PC-3 (cell line): Measurements from ENCODE around the gene LPCAT2. TPM values are rescaled to one million over a fixed set of nuclear protein-coding genes. Genes with fewer than 3 reads are reported as not detected.

Source experiments
- ATAC-seq: fragments of 200-7000 bp; cut with Tn5 transposase; 2 replicates; pipeline ENCODE4 v1.9.1; 2020; ENCODE audit warnings: mild to moderate bottlenecking, moderate library complexity
- BruUV-seq: library from RNA; stranded (reverse); fragments of 400-500 nt; replicated peaks from 2 replicates; lab custom pipeline; 2021; lab: Mats Ljungman, UMichigan
- CTCF ChIA-PET: fragments of 300-600 bp; sonication (Branson Sonifier 250); formaldehyde crosslinking; loops from one replicate; lab custom pipeline; 2022; ENCODE audit warnings: antibody characterized with exemption; lab: Charles Lee
- POLR2A ChIA-PET: fragments of 300-600 bp; sonication (Branson Sonifier 250); formaldehyde crosslinking; loops from one replicate; lab custom pipeline; 2022; ENCODE audit warnings: antibody characterized with exemption; ENCODE audit not compliant: unreplicated experiment; lab: Charles Lee
- DNase-seq: peaks from one replicate; pipeline ENCODE4 v3.0.0-alpha.2; 2015
- H2AFZ ChIP-seq: fragments of 300-600 bp; sonication (generic); 2 replicates; pipeline ENCODE4 v1.6.0; 2016; ENCODE audit warnings: antibody characterized with exemption, low read length
- H3F3A ChIP-seq: fragments of 300-600 bp; sonication (generic); one replicate; pipeline ENCODE4 v1.6.0; 2017; ENCODE audit warnings: antibody characterized with exemption, low read length, control low read depth, mild to moderate bottlenecking; ENCODE audit not compliant: unreplicated experiment
- H3K27ac ChIP-seq: fragments of 300-600 bp; sonication (generic); 2 replicates; pipeline ENCODE4 v1.5.1; 2016; ENCODE audit warnings: mild to moderate bottlenecking, low read length
- H3K27me3 ChIP-seq: fragments of 300-600 bp; sonication (generic); 2 replicates; pipeline ENCODE4 v1.6.1; 2016; ENCODE audit warnings: low read length, mixed read lengths
- H3K36me3 ChIP-seq: fragments of 300-600 bp; sonication (generic); 2 replicates; pipeline ENCODE4 v1.6.1; 2016; ENCODE audit warnings: low read depth, mixed run types, low read length, mixed read lengths
- H3K4me1 ChIP-seq: fragments of 300-600 bp; sonication (generic); 2 replicates; pipeline ENCODE4 v1.5.1; 2016; ENCODE audit warnings: low read length; ENCODE audit not compliant: insufficient read depth
- H3K4me2 ChIP-seq: fragments of 300-600 bp; sonication (generic); 2 replicates; pipeline ENCODE4 v1.6.0; 2016; ENCODE audit warnings: low read length
- H3K4me3 ChIP-seq: fragments of 300-600 bp; sonication (generic); 2 replicates; pipeline ENCODE4 v1.5.1; 2016; ENCODE audit warnings: mild to moderate bottlenecking, low read length, mixed read lengths
- H3K79me2 ChIP-seq: fragments of 300-600 bp; sonication (generic); 2 replicates; pipeline ENCODE4 v1.6.1; 2017; ENCODE audit warnings: low read length, mixed read lengths
- H3K9ac ChIP-seq: fragments of 300-600 bp; sonication (generic); 2 replicates; pipeline ENCODE4 v1.6.0; 2016; ENCODE audit warnings: mild to moderate bottlenecking, low read length
- H3K9me2 ChIP-seq: fragments of 300-600 bp; sonication (generic); replicated peaks from 2 replicates; pipeline ENCODE4 v1.6.1; 2016; ENCODE audit warnings: mixed run types, low read length, mixed read lengths
- H3K9me3 ChIP-seq: fragments of 300-600 bp; sonication (generic); 2 replicates; pipeline ENCODE4 v1.6.1; 2016; ENCODE audit warnings: low read length, mixed read lengths
- H4K20me1 ChIP-seq: fragments of 300-600 bp; sonication (generic); 2 replicates; pipeline ENCODE4 v1.6.1; 2016; ENCODE audit warnings: low read length, mixed read lengths
- EZH2 ChIP-seq: fragments of 300-600 bp; sonication (generic); IDR thresholded peaks from one replicate; pipeline ENCODE4 v1.6.1; 2017; ENCODE audit warnings: antibody characterized with exemption, mild to moderate bottlenecking, low read length; ENCODE audit not compliant: unreplicated experiment
- EZH2phosphoT487 ChIP-seq: fragments of 300-600 bp; sonication (generic); IDR thresholded peaks from 2 replicates; pipeline ENCODE4 v1.6.1; 2018; ENCODE audit warnings: mild to moderate bottlenecking, antibody characterized with exemption, low read length, borderline replicate concordance
- intact Hi-C: fragments of 100-400 bp; cut with micrococcal nuclease; formaldehyde crosslinking; loops from 2 replicates; pipeline ENCODE4 v1.9.0; 2023
- total RNA-seq: library from RNA; depleted of rRNA; stranded (reverse); fragments of >200 nt; gene quantifications from 2 replicates; pipeline ENCODE4 v1.2.3, GENCODE V29; 2014
- TF ChIP-seq, protein P1 (sequence below): fragments of 300-600 bp; sonication (generic); conservative IDR thresholded peaks from 2 replicates; pipeline ENCODE4 v1.5.1; 2017; ENCODE audit warnings: antibody characterized with exemption, low read depth, mild to moderate bottlenecking, low read length

LPCAT2 gene
- total RNA-seq, 1 experiment from 2014 or later, result 8.0 TPM

DNA sequence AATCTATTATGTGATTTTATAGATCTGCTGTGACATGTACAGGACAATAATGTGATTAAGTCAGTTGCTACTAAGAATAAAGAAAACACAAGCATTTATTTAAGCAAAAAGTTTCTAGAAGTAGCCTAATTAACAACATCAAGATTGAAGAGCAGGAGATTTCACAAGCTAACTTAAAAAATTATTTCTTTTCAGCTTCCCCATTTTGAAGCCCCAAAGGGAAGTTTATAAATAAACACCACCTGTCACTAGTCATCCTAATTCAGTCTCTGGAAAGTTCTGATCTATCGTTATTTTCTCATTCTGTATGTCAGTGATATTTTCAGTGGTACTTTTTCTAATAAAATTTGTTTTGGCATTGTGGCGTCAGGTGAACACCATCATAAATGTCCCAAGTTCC lies 65.9 kb downstream of the LPCAT2 start:
- TF ChIP-seq EZH2, result no peak
- no peak for TF ChIP-seq EZH2phosphoT487
- TF ChIP-seq, protein P1, sequence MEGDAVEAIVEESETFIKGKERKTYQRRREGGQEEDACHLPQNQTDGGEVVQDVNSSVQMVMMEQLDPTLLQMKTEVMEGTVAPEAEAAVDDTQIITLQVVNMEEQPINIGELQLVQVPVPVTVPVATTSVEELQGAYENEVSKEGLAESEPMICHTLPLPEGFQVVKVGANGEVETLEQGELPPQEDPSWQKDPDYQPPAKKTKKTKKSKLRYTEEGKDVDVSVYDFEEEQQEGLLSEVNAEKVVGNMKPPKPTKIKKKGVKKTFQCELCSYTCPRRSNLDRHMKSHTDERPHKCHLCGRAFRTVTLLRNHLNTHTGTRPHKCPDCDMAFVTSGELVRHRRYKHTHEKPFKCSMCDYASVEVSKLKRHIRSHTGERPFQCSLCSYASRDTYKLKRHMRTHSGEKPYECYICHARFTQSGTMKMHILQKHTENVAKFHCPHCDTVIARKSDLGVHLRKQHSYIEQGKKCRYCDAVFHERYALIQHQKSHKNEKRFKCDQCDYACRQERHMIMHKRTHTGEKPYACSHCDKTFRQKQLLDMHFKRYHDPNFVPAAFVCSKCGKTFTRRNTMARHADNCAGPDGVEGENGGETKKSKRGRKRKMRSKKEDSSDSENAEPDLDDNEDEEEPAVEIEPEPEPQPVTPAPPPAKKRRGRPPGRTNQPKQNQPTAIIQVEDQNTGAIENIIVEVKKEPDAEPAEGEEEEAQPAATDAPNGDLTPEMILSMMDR, result no peak
- ATAC-seq (no peak), DNase-seq (no peak)
- no peaks in the 10 kb centered on the region for H3K27me3 ChIP-seq
- no peaks in the 10 kb centered on the region for H3K4me1 ChIP-seq
- no peaks in the 10 kb centered on the region for H3K36me3 ChIP-seq
- CTCF ChIA-PET, result no interaction called here
- BruUV-seq, result no TSS peak
- H3K9ac ChIP-seq, result no peak overlapping the region
- intact Hi-C loops, result no loop called here
- no peak overlapping the region for H3K27ac ChIP-seq
- no peak overlapping the region for H3K4me3 ChIP-seq
- POLR2A ChIA-PET, result no interaction called here
- H3K4me2 ChIP-seq, result no peak overlapping the region
- no peaks in the 10 kb centered on the region for H3K9me3 ChIP-seq
- no peaks in the 10 kb centered on the region for H3F3A ChIP-seq
- no peaks in the 10 kb centered on the region for H4K20me1 ChIP-seq
- no peak overlapping the region for H2AFZ ChIP-seq
- no peaks in the 10 kb centered on the region for H3K9me2 ChIP-seq
- H3K79me2 ChIP-seq, result no peaks in the 10 kb centered on the region

- Histone ChIP-seq H3K9me2 (no peaks in the 10 kb centered on the region), H3K9me3 (no peaks in the 10 kb centered on the region), H3K36me3 (no peaks in the 10 kb centered on the region), H3K4me1 (no peaks in the 10 kb centered on the region), H3K4me2 (no peak overlapping the region), H3K27me3 (no peaks in the 10 kb centered on the region), H3K4me3 (no peak overlapping the region), H2AFZ (no peak overlapping the region), H4K20me1 (no peaks in the 10 kb centered on the region), H3K27ac (no peak overlapping the region), H3F3A (no peaks in the 10 kb centered on the region), H3K79me2 (no peaks in the 10 kb centered on the region), H3K9ac (no peak overlapping the region)
- no TSS peak for BruUV-seq
- CTCF ChIA-PET, result no interaction called here
- DNase-seq, result no peak
- intact Hi-C loops, result no loop called here
- ATAC-seq, result no peak
- TF ChIP-seq EZH2phosphoT487 (no peak), EZH2 (no peak)
- TF ChIP-seq, protein P1, result no peak
- POLR2A ChIA-PET, result no interaction called here
Observed at GRCh38 chr16:55575496-55575895, 66.6 kb downstream of the LPCAT2 start.

DNA sequence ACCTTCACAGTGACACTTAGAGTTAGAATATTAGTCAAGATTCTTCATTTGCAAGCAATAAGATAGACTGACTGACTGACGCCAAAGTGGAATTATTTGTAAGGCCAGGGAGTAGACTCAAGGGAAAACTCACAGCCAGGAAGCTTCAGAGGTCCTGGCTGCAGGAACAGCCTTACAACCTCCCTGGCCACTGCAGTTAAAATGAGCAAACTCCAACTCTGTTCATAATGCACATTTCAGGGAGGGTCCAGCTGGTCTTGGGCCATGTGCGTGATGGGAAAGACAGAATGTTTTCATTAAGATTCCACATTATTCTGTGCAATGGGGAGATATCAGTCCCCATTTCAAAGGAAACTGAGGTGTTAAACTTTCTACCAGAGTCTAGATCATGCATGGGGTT lies 67.5 kb downstream of the LPCAT2 start:
- no peaks in the 10 kb centered on the region for H3K27me3 ChIP-seq
- TF ChIP-seq, protein P1, result no peak
- TF ChIP-seq EZH2phosphoT487, result no peak
- no peak for TF ChIP-seq EZH2
- H3K9me3 ChIP-seq, result no peaks in the 10 kb centered on the region
- ATAC-seq, result no peak
- H3K27ac ChIP-seq, result no peak overlapping the region
- CTCF ChIA-PET, result no interaction called here
- H3K4me2 ChIP-seq, result no peak overlapping the region
- no peaks in the 10 kb centered on the region for H3K36me3 ChIP-seq
- H3K9ac ChIP-seq, result no peak overlapping the region
- no peaks in the 10 kb centered on the region for H3K9me2 ChIP-seq
- H4K20me1 ChIP-seq, result no peaks in the 10 kb centered on the region
- H2AFZ ChIP-seq, result no peak overlapping the region
- BruUV-seq, result no TSS peak
- POLR2A ChIA-PET, result no interaction called here
- no peak for DNase-seq
- H3K4me3 ChIP-seq, result no peak overlapping the region
- no peaks in the 10 kb centered on the region for H3K4me1 ChIP-seq
- no peaks in the 10 kb centered on the region for H3K79me2 ChIP-seq
- no peaks in the 10 kb centered on the region for H3F3A ChIP-seq
- intact Hi-C loops, result no loop called here
